NCI-H1930 (cell line): ENCODE measurements around the gene EHMT1.

ENCODE experiments used
- DNase-seq, 2 experiments: peaks; one replicate each; lab custom pipeline; 2025; lab: John Stamatoyannopoulos, UW

The EHMT1 gene

GRCh38 chr9:137741330-137741729 lies 122.5 kb downstream of the EHMT1 start:
- DNase-seq: no peak

GRCh38 chr9:137742698-137743097 lies 123.9 kb downstream of the EHMT1 start:
- DNase-seq: no peak

- no peak for DNase-seq
Observed at GRCh38 chr9:137743695-137744094, 124.9 kb downstream of the EHMT1 start.

GRCh38 chr9:137744632-137745183 lies 125.9 kb downstream of the EHMT1 start:
- no peak for DNase-seq

- DNase-seq: no peak
Observed at GRCh38 chr9:137745541-137745991, 126.8 kb downstream of the EHMT1 start.

- no peak for DNase-seq
Observed at GRCh38 chr9:137748311-137748710, 129.5 kb downstream of the EHMT1 start.

GRCh38 chr9:137748741-137749140 lies 129.9 kb downstream of the EHMT1 start:
- DNase-seq: no peak

GRCh38 chr9:137749511-137749910 lies 130.7 kb downstream of the EHMT1 start:
- DNase-seq: no peak

- DNase-seq: no peak
Observed at GRCh38 chr9:137750007-137750406, 131.2 kb downstream of the EHMT1 start.

- no peak for DNase-seq
Observed at GRCh38 chr9:137750566-137750965, 131.8 kb downstream of the EHMT1 start.

- DNase-seq: no peak
Observed at GRCh38 chr9:137751616-137752015, 132.8 kb downstream of the EHMT1 start.

GRCh38 chr9:137752426-137752825 lies 133.6 kb downstream of the EHMT1 start:
- DNase-seq: no peak

GRCh38 chr9:137753192-137753765 lies 134.5 kb downstream of the EHMT1 start:
- no peak for DNase-seq

- no peak for DNase-seq
Observed at GRCh38 chr9:137755261-137755927, 136.6 kb downstream of the EHMT1 start.

GRCh38 chr9:137756045-137756744 lies 137.4 kb downstream of the EHMT1 start:
- no peak for DNase-seq

- no peak for DNase-seq
Observed at GRCh38 chr9:137757139-137757538, 138.3 kb downstream of the EHMT1 start.

- DNase-seq: no peak
Observed at GRCh38 chr9:137757613-137758029, 138.8 kb downstream of the EHMT1 start.

GRCh38 chr9:137758067-137758466 lies 139.3 kb downstream of the EHMT1 start:
- no peak for DNase-seq

GRCh38 chr9:137759117-137759516 lies 140.3 kb downstream of the EHMT1 start:
- no peak for DNase-seq

GRCh38 chr9:137759649-137760321 lies 141.0 kb downstream of the EHMT1 start:
- no peak for DNase-seq

GRCh38 chr9:137760426-137760825 lies 141.6 kb downstream of the EHMT1 start:
- no peak for DNase-seq

GRCh38 chr9:137761032-137761431 lies 142.2 kb downstream of the EHMT1 start:
- no peak for DNase-seq
